Measurements from ENCODE around the gene ENPP4. TPM values are rescaled to one million over a fixed set of nuclear protein-coding genes. Genes with fewer than 3 reads are reported as not detected.

Gene ENPP4
- total RNA-seq, 1 experiment from 2014 or later = 2.8 TPM

DNA sequence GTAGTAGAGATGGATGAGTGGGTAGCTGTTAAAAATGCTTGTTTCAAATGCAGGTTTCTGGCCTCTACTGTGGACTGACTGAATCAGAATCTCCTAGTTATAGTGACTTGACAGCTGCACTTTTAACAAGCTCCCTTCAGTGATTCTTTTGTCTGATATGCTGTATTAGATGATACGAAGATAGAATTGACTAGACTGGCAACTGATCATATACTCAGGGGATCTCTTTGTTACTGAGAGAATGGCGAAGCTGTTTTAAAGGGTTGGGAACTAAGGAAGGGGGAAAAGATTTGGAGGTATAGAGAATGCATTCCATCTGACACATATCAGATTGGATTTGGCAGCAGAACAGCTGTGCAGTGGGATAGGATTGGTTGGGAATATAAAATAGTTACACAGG is 7.0 kb downstream of the ENPP4 start:
- DNase-seq (ENCODE audit: low spot score) = no peak
- peaks cover 3% of the 10 kb centered on the region; the same call in 1 of the 2 replicates for H3K27me3 Mint-ChIP-seq (ENCODE audit: low read depth)
- ChIA-PET POLR2A (no interaction called here), CTCF (no interaction called here)
- no peak overlapping the region for H3K4me3 Mint-ChIP-seq
- TF ChIP-seq, protein P1, sequence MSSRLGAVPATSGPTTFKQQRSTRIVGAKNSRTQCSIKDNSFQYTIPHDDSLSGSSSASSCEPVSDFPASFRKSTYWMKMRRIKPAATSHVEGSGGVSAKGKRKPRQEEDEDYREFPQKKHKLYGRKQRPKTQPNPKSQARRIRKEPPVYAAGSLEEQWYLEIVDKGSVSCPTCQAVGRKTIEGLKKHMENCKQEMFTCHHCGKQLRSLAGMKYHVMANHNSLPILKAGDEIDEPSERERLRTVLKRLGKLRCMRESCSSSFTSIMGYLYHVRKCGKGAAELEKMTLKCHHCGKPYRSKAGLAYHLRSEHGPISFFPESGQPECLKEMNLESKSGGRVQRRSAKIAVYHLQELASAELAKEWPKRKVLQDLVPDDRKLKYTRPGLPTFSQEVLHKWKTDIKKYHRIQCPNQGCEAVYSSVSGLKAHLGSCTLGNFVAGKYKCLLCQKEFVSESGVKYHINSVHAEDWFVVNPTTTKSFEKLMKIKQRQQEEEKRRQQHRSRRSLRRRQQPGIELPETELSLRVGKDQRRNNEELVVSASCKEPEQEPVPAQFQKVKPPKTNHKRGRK (CRISPR knock-in tag; IDR thresholded peaks at IDR 0.05; ENCODE audit: borderline replicate concordance) = no peak
- TF ChIP-seq, protein P2, sequence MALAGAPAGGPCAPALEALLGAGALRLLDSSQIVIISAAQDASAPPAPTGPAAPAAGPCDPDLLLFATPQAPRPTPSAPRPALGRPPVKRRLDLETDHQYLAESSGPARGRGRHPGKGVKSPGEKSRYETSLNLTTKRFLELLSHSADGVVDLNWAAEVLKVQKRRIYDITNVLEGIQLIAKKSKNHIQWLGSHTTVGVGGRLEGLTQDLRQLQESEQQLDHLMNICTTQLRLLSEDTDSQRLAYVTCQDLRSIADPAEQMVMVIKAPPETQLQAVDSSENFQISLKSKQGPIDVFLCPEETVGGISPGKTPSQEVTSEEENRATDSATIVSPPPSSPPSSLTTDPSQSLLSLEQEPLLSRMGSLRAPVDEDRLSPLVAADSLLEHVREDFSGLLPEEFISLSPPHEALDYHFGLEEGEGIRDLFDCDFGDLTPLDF (CRISPR knock-in tag; IDR thresholded peaks at IDR 0.05) = no peak
- TF ChIP-seq, protein P3, sequence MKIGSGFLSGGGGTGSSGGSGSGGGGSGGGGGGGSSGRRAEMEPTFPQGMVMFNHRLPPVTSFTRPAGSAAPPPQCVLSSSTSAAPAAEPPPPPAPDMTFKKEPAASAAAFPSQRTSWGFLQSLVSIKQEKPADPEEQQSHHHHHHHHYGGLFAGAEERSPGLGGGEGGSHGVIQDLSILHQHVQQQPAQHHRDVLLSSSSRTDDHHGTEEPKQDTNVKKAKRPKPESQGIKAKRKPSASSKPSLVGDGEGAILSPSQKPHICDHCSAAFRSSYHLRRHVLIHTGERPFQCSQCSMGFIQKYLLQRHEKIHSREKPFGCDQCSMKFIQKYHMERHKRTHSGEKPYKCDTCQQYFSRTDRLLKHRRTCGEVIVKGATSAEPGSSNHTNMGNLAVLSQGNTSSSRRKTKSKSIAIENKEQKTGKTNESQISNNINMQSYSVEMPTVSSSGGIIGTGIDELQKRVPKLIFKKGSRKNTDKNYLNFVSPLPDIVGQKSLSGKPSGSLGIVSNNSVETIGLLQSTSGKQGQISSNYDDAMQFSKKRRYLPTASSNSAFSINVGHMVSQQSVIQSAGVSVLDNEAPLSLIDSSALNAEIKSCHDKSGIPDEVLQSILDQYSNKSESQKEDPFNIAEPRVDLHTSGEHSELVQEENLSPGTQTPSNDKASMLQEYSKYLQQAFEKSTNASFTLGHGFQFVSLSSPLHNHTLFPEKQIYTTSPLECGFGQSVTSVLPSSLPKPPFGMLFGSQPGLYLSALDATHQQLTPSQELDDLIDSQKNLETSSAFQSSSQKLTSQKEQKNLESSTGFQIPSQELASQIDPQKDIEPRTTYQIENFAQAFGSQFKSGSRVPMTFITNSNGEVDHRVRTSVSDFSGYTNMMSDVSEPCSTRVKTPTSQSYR (CRISPR knock-in tag; IDR thresholded peaks at IDR 0.05) = no peak
- TF ChIP-seq, protein P4, sequence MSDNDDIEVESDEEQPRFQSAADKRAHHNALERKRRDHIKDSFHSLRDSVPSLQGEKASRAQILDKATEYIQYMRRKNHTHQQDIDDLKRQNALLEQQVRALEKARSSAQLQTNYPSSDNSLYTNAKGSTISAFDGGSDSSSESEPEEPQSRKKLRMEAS (CRISPR knock-in tag; IDR thresholded peaks at IDR 0.05) = no peak
- TF ChIP-seq FOXP1 (CRISPR knock-in tag; IDR thresholded peaks at IDR 0.05; ENCODE audit: borderline replicate concordance) = no peak
- TF ChIP-seq ZNF232 (CRISPR knock-in tag; IDR thresholded peaks at IDR 0.05) = no peak
- TF ChIP-seq NFATC4 (CRISPR knock-in tag; IDR thresholded peaks at IDR 0.05) = no peak
- TF ChIP-seq, protein P5, sequence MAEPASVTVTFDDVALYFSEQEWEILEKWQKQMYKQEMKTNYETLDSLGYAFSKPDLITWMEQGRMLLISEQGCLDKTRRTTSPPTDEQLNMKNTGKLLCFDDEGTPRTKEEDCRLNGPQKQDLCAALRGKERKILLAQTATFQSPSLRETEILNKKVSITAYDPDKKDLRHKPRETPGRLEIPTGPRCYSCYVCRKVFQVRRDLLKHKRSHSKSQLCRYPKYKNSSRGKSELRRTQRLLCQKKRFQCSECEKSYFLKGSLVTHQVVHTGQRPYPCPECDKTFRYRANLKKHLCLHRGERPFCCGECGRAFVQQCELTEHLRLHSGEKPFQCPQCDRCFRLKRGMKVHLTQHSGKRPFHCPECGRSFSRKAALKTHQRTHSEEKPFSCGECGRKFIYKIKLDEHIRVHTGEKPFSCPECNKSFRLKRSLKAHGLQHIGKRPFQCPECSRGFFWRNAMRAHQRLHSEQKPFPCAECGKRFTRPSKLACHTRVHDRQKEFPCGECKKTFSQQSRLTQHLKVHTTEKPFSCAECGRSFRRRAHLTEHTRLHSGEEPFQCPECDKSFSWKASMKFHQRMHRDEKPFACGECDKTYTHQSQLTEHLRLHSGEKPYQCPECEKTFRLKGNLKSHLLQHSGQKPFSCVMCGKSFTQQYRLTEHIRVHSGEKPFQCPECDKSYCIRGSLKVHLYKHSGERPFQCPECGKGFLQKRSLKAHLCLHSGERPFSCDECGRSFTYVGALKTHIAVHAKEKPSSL (CRISPR knock-in tag; conservative IDR thresholded peaks at IDR 0.05) = no peak
- H3K4me1 Mint-ChIP-seq = peaks cover 3% of the 10 kb centered on the region
- ATAC-seq = no peak
- no peaks in the 10 kb centered on the region for H3K9me3 Mint-ChIP-seq
- H3K27ac Mint-ChIP-seq = no peak overlapping the region
- no peaks in the 10 kb centered on the region for H3K36me3 Mint-ChIP-seq

DNA sequence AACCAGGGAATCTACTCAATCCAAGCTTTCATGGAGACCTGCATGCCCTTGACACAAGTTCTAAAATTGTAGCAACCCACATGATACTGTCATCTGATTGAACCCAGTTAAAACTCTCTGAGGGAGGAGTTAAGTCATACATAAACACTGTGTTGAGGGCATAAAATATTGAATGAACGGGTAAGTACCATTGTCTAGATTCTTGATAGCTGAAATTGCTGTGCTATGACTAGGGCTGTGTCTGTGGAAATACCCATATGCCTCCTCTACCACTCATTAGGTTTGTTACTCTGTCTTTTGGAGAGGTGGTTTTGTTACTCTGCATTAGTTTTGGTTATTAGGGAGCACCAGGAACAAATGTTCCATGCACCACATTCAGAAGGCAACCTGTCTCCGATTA is 7.6 kb downstream of the ENPP4 start:
- no peak for TF ChIP-seq ELF4 (CRISPR knock-in tag; IDR thresholded peaks at IDR 0.05; ENCODE audit: low read depth)
- TF ChIP-seq, protein P6, sequence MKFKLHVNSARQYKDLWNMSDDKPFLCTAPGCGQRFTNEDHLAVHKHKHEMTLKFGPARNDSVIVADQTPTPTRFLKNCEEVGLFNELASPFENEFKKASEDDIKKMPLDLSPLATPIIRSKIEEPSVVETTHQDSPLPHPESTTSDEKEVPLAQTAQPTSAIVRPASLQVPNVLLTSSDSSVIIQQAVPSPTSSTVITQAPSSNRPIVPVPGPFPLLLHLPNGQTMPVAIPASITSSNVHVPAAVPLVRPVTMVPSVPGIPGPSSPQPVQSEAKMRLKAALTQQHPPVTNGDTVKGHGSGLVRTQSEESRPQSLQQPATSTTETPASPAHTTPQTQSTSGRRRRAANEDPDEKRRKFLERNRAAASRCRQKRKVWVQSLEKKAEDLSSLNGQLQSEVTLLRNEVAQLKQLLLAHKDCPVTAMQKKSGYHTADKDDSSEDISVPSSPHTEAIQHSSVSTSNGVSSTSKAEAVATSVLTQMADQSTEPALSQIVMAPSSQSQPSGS (CRISPR knock-in tag; IDR thresholded peaks at IDR 0.05; ENCODE audit: borderline replicate concordance, low read depth) = no peak
- Mint-ChIP-seq H3K36me3 (no peaks in the 10 kb centered on the region), H3K27me3 (ENCODE audit: low read depth) (no peaks in the 10 kb centered on the region), H3K4me3 (no peak overlapping the region), H3K4me1 (peaks cover 5% of the 10 kb centered on the region), H3K9me3 (no peaks in the 10 kb centered on the region), H3K27ac (no peak overlapping the region)
- CTCF ChIA-PET = no interaction called here
- DNase-seq (ENCODE audit: low spot score) (no peak), ATAC-seq (no peak)
- POLR2A ChIA-PET = no interaction called here

DNA sequence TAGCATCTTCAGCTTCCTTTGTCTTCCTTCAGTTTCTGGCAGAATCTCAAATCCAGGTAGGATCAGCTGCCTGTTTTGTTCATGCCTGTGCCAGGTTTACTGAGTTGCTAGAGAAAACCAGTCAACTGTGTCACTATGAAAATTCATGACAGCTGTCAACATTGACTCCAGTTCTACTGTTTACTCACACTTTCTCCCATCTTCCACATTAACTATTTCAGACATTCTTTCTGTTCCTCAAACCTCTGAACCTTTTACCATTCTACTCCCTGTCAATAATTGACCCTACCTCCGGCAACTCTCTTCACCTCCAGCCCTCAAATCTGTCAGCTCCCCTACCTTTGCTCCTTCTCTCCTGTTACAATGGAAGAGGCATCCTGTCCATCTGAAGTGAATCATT is 8.5 kb downstream of the ENPP4 start:
- ATAC-seq = no peak
- DNase-seq (ENCODE audit: low spot score) = no peak
- POLR2A ChIA-PET = interaction anchor here (0.6 kb wide), 1 partner anchor 8 kb away, joined by 3 read pairs; no protein-coding TSS in a partner anchor
- no peak for TF ChIP-seq ZNF396 (CRISPR knock-in tag; IDR thresholded peaks at IDR 0.05; ENCODE audit: borderline replicate concordance)
- TF ChIP-seq, protein P7, sequence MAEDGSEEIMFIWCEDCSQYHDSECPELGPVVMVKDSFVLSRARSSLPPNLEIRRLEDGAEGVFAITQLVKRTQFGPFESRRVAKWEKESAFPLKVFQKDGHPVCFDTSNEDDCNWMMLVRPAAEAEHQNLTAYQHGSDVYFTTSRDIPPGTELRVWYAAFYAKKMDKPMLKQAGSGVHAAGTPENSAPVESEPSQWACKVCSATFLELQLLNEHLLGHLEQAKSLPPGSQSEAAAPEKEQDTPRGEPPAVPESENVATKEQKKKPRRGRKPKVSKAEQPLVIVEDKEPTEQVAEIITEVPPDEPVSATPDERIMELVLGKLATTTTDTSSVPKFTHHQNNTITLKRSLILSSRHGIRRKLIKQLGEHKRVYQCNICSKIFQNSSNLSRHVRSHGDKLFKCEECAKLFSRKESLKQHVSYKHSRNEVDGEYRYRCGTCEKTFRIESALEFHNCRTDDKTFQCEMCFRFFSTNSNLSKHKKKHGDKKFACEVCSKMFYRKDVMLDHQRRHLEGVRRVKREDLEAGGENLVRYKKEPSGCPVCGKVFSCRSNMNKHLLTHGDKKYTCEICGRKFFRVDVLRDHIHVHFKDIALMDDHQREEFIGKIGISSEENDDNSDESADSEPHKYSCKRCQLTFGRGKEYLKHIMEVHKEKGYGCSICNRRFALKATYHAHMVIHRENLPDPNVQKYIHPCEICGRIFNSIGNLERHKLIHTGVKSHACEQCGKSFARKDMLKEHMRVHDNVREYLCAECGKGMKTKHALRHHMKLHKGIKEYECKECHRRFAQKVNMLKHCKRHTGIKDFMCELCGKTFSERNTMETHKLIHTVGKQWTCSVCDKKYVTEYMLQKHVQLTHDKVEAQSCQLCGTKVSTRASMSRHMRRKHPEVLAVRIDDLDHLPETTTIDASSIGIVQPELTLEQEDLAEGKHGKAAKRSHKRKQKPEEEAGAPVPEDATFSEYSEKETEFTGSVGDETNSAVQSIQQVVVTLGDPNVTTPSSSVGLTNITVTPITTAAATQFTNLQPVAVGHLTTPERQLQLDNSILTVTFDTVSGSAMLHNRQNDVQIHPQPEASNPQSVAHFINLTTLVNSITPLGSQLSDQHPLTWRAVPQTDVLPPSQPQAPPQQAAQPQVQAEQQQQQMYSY (CRISPR knock-in tag; IDR thresholded peaks at IDR 0.05) = no peak
- TF ChIP-seq, protein P8, sequence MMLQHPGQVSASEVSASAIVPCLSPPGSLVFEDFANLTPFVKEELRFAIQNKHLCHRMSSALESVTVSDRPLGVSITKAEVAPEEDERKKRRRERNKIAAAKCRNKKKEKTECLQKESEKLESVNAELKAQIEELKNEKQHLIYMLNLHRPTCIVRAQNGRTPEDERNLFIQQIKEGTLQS (CRISPR knock-in tag; conservative IDR thresholded peaks at IDR 0.05) = no peak
- TF ChIP-seq ZNF219 (CRISPR knock-in tag; IDR thresholded peaks at IDR 0.05; ENCODE audit: borderline replicate concordance) = no peak
- TF ChIP-seq GRHL2 (CRISPR knock-in tag; IDR thresholded peaks at IDR 0.05; ENCODE audit: insufficient replicate concordance, severe bottlenecking) = no peak
- no peak for TF ChIP-seq FOXJ3 (CRISPR knock-in tag; IDR thresholded peaks at IDR 0.05; ENCODE audit: borderline replicate concordance)
- TF ChIP-seq SMAD3 (CRISPR knock-in tag; IDR thresholded peaks at IDR 0.05; ENCODE audit: borderline replicate concordance) = no peak
- H3K4me3 Mint-ChIP-seq = no peak overlapping the region
- no peak overlapping the region for H3K27ac Mint-ChIP-seq
- no peaks in the 10 kb centered on the region for H3K9me3 Mint-ChIP-seq
- no peaks in the 10 kb centered on the region for H3K27me3 Mint-ChIP-seq (ENCODE audit: low read depth)
- CTCF ChIA-PET = interaction anchor here (1.5 kb wide), 1 partner anchor 48 kb away, joined by 3 read pairs; no protein-coding TSS in a partner anchor
- peaks cover 10% of the 10 kb centered on the region for H3K4me1 Mint-ChIP-seq
- H3K36me3 Mint-ChIP-seq = no peaks in the 10 kb centered on the region

Data from WTC11 (cell line).